Thymus (tissue), 11 donors: ENCODE results near the gene HIC1. TPM values are rescaled to one million over a fixed set of nuclear protein-coding genes. Genes with fewer than 3 reads are reported as not detected.

Source experiments
- DNase-seq, 9 donors: peaks; one replicate each; pipeline ENCODE4 v3.0.0-alpha.2; 2013; ENCODE audit warnings: low spot score in 9 of 9, low read depth in 6 of 9, missing footprints in 1 of 9
- H3K27ac ChIP-seq, 2 donors: one replicate each; pipeline ENCODE4 v1.5.1; 2013; ENCODE audit warnings: control low read depth in 1 of 2, low read depth in 1 of 2, low read length in 1 of 2, mild to moderate bottlenecking in 1 of 2, moderate library complexity in 1 of 2
- H3K27me3 ChIP-seq, 2 donors: one replicate each; pipeline ENCODE4 v1.5.1; 2013; ENCODE audit warnings: low read length in 1 of 2; ENCODE audit not compliant: control insufficient read depth in 2 of 2, insufficient read depth in 1 of 2
- H3K36me3 ChIP-seq, 2 donors: one replicate each; pipeline ENCODE4 v1.5.1; 2013; ENCODE audit warnings: low read length in 1 of 2, mild to moderate bottlenecking in 1 of 2, moderate library complexity in 1 of 2; ENCODE audit not compliant: control insufficient read depth in 2 of 2, insufficient read depth in 2 of 2
- H3K4me1 ChIP-seq, 2 donors: one replicate each; pipeline ENCODE4 v1.5.1; 2013; ENCODE audit warnings: low read length in 2 of 2; ENCODE audit not compliant: control insufficient read depth in 2 of 2, insufficient read depth in 2 of 2
- H3K4me3 ChIP-seq, 2 donors: one replicate each; pipeline ENCODE4 v1.5.1; 2013; ENCODE audit warnings: low read length in 2 of 2, control low read depth in 1 of 2, mild to moderate bottlenecking in 1 of 2
- H3K9me3 ChIP-seq, 2 donors: one replicate each; pipeline ENCODE4 v1.5.1; 2013; ENCODE audit warnings: low read length in 1 of 2, mild to moderate bottlenecking in 1 of 2; ENCODE audit not compliant: control insufficient read depth in 2 of 2, insufficient read depth in 1 of 2
- WGBS: extraction: QIAGEN DNeasy Blood & Tissue Kit; methylation state at CpG from one replicate; pipeline ENCODE4 v1.1.7; 2013; 5-methylcytosine and 5-hydroxymethylcytosine counted together
- polyA plus RNA-seq: library from polyadenylated mRNA; stranded (reverse); fragments of 200-250 nt; gene quantifications from one replicate; pipeline ENCODE4 v1.2.3, GENCODE V29; 2013
- total RNA-seq: library from RNA; stranded (reverse); fragments of 120-200 nt; gene quantifications from one replicate; pipeline ENCODE4 v1.2.4, GENCODE V29; 2013
- donor health status: healthy.

The HIC1 gene
- total and polyA plus RNA-seq, 2 donors = 4.2 to 11.8 TPM

- H3K4me1 ChIP-seq = peaks cover 29 to 84% of the 10 kb centered on the region in 2 donors
- peak in 1 of 9 donors; percentile 53 for DNase-seq
- H3K27ac ChIP-seq = peak overlapping the region; percentile 19 to 46
- no peaks in the 10 kb centered on the region for H3K9me3 ChIP-seq
- H3K36me3 ChIP-seq = peaks cover 18 to 35% of the 10 kb centered on the region in 2 donors
- H3K4me3 ChIP-seq = no peak overlapping the region
- WGBS = 39% methylated on average over 10 of the region's 10 CpGs
- no peaks in the 10 kb centered on the region for H3K27me3 ChIP-seq
Observed at GRCh38 chr17:2087597-2088211, 32.8 kb downstream of the HIC1 start.

- H3K36me3 ChIP-seq = peaks cover 7 to 24% of the 10 kb centered on the region in 2 donors
- H3K4me3 ChIP-seq = no peak overlapping the region
- no peaks in the 10 kb centered on the region for H3K27me3 ChIP-seq
- peaks cover 29 to 77% of the 10 kb centered on the region in 2 donors for H3K4me1 ChIP-seq
- WGBS = 68% methylated on average over 8 of the region's 8 CpGs
- H3K9me3 ChIP-seq = no peaks in the 10 kb centered on the region
- peak overlapping the region; percentile 69 to 82 for H3K27ac ChIP-seq
- DNase-seq = no peak
Observed at GRCh38 chr17:2089021-2089422, 34.1 kb downstream of the HIC1 start.

- peak in 1 of 9 donors; percentile 44 for DNase-seq
- H3K27ac ChIP-seq = peak overlapping the region in 1 of 2 donors; percentile 82
- peaks cover 29 to 68% of the 10 kb centered on the region in 2 donors for H3K4me1 ChIP-seq
- 58% methylated on average over 9 of the region's 9 CpGs for WGBS
- H3K9me3 ChIP-seq = no peaks in the 10 kb centered on the region
- H3K27me3 ChIP-seq = no peaks in the 10 kb centered on the region
- H3K4me3 ChIP-seq = no peak overlapping the region
- peaks cover 4 to 12% of the 10 kb centered on the region in 2 donors for H3K36me3 ChIP-seq
Observed at GRCh38 chr17:2090210-2090641, 35.3 kb downstream of the HIC1 start.

GRCh38 chr17:2090804-2091534 is 36.1 kb downstream of the HIC1 start:
- no peaks in the 10 kb centered on the region for H3K27me3 ChIP-seq
- peaks cover 29 to 64% of the 10 kb centered on the region in 2 donors for H3K4me1 ChIP-seq
- H3K9me3 ChIP-seq = no peaks in the 10 kb centered on the region
- H3K27ac ChIP-seq = peak overlapping the region in 1 of 2 donors; percentile 82
- DNase-seq = no peak
- WGBS = 86% methylated on average over 2 of the region's 2 CpGs
- H3K36me3 ChIP-seq = peaks cover 0 to 7% of the 10 kb centered on the region in 2 donors
- H3K4me3 ChIP-seq = no peak overlapping the region

- 97% methylated on average over 4 of the region's 4 CpGs for WGBS
- no peak for DNase-seq
- no peaks in the 10 kb centered on the region for H3K9me3 ChIP-seq
- peaks cover 29 to 51% of the 10 kb centered on the region in 2 donors for H3K4me1 ChIP-seq
- no peak overlapping the region for H3K27ac ChIP-seq
- H3K4me3 ChIP-seq = no peak overlapping the region
- H3K36me3 ChIP-seq = peaks cover 0 to 11% of the 10 kb centered on the region in 2 donors
- H3K27me3 ChIP-seq = no peaks in the 10 kb centered on the region
Observed at GRCh38 chr17:2092253-2092652, 37.4 kb downstream of the HIC1 start.

- peaks cover 0 to 11% of the 10 kb centered on the region in 2 donors for H3K36me3 ChIP-seq
- no peaks in the 10 kb centered on the region for H3K27me3 ChIP-seq
- no peak for DNase-seq
- H3K4me1 ChIP-seq = peaks cover 18 to 40% of the 10 kb centered on the region in 2 donors
- H3K9me3 ChIP-seq = no peaks in the 10 kb centered on the region
- H3K27ac ChIP-seq = peak overlapping the region in 1 of 2 donors; percentile 36
- 94% methylated on average over 5 of the region's 5 CpGs for WGBS
- H3K4me3 ChIP-seq = no peak overlapping the region
Observed at GRCh38 chr17:2093349-2093748, 38.4 kb downstream of the HIC1 start.

GRCh38 chr17:2094891-2095535 is 40.1 kb downstream of the HIC1 start:
- H3K4me1 ChIP-seq = peaks cover 5 to 24% of the 10 kb centered on the region in 2 donors
- H3K9me3 ChIP-seq = no peaks in the 10 kb centered on the region
- peak overlapping the region in 1 of 2 donors; percentile 21 for H3K27ac ChIP-seq
- no peak overlapping the region for H3K4me3 ChIP-seq
- DNase-seq = no peak
- peaks cover 0 to 11% of the 10 kb centered on the region in 2 donors for H3K36me3 ChIP-seq
- 96% methylated on average over 12 of the region's 12 CpGs for WGBS
- H3K27me3 ChIP-seq = no peaks in the 10 kb centered on the region

- Histone ChIP-seq H3K27me3 (no peaks in the 10 kb centered on the region), H3K9me3 (no peaks in the 10 kb centered on the region), H3K4me3 (no peak overlapping the region), H3K36me3 (peaks cover 0 to 11% of the 10 kb centered on the region in 2 donors), H3K4me1 (peaks cover 0 to 18% of the 10 kb centered on the region in 2 donors), H3K27ac (peak overlapping the region in 1 of 2 donors; percentile 21)
- 96% methylated on average over 10 of the region's 10 CpGs for WGBS
- no peak for DNase-seq
Observed at GRCh38 chr17:2095536-2095910, 40.6 kb downstream of the HIC1 start.
